Measurements from ENCODE around the gene INPP4B. TPM values are rescaled to one million over a fixed set of nuclear protein-coding genes. Genes with fewer than 3 reads are reported as not detected.

Gene INPP4B
- total and polyA plus RNA-seq, 2 donors (not counting 1 experiment from before 2014, with no cell fraction given): 19.7 to 22.2 TPM

DNA sequence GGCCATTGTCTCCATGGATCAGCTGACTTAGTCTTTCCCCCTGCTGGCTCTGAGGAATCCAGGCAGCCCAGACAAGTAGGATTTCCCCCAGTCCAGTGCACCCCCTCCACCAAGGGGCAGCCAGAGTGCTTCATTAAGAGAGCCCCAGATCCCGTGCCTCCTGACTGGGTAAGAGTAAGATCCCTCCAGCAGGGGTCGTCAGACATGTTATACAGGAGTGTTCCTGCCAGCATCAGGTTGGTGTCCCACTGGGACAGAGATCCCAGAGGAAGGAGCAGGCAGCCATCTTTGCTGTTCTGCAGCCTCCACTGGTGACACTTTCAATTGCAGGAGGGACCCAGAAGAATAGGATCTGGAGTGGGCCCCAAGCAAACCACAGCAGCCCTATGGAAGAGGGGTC lies 29.0 kb upstream of the INPP4B start:
- Histone ChIP-seq H3K27me3 (ENCODE audit: control insufficient read depth, insufficient read depth, low read length) (no peaks in the 10 kb centered on the region), H3K27ac (ENCODE audit: insufficient read depth, low read length) (no peak overlapping the region), H3K79me2 (ENCODE audit: control insufficient read depth, insufficient read depth, low read length) (no peaks in the 10 kb centered on the region), H3K4me1 (ENCODE audit: control insufficient read depth, extremely low read depth, insufficient read depth, low read length) (no peaks in the 10 kb centered on the region), H4K20me1 (ENCODE audit: control insufficient read depth, extremely low read depth, insufficient read depth, low read length) (no peaks in the 10 kb centered on the region), H3K4me2 (ENCODE audit: extremely low read depth, insufficient read depth, low read length) (no peak overlapping the region), H3K4me3 (replicated peaks in 1 of 4; ENCODE audit: control extremely low read depth in 1 of 4, insufficient read depth in 1 of 4, low read depth in 3 of 4, low read length in 4 of 4) (no peak overlapping the region), H3K9ac (ENCODE audit: insufficient read depth, low read length) (no peak overlapping the region), H3K9me3 (ENCODE audit: control insufficient read depth, insufficient read depth, low read depth, low read length) (no peaks in the 10 kb centered on the region), H3K36me3 (ENCODE audit: control insufficient read depth, insufficient read depth, low read length) (no peaks in the 10 kb centered on the region), H2AFZ (ENCODE audit: low read length) (no peak overlapping the region)
- TF ChIP-seq, protein P1, sequence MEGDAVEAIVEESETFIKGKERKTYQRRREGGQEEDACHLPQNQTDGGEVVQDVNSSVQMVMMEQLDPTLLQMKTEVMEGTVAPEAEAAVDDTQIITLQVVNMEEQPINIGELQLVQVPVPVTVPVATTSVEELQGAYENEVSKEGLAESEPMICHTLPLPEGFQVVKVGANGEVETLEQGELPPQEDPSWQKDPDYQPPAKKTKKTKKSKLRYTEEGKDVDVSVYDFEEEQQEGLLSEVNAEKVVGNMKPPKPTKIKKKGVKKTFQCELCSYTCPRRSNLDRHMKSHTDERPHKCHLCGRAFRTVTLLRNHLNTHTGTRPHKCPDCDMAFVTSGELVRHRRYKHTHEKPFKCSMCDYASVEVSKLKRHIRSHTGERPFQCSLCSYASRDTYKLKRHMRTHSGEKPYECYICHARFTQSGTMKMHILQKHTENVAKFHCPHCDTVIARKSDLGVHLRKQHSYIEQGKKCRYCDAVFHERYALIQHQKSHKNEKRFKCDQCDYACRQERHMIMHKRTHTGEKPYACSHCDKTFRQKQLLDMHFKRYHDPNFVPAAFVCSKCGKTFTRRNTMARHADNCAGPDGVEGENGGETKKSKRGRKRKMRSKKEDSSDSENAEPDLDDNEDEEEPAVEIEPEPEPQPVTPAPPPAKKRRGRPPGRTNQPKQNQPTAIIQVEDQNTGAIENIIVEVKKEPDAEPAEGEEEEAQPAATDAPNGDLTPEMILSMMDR (conservative IDR thresholded peaks at IDR 0.05 in 1 of 2, IDR thresholded peaks at IDR 0.05 in 1 of 2; ENCODE audit: low read depth in 1 of 2, low read length in 2 of 2): no peak
- TF ChIP-seq EZH2 (IDR thresholded peaks at IDR 0.05; ENCODE audit: low read length, missing control alignments): no peak
- no peak for DNase-seq (ENCODE audit: low read depth in 2 of 2)

DNA sequence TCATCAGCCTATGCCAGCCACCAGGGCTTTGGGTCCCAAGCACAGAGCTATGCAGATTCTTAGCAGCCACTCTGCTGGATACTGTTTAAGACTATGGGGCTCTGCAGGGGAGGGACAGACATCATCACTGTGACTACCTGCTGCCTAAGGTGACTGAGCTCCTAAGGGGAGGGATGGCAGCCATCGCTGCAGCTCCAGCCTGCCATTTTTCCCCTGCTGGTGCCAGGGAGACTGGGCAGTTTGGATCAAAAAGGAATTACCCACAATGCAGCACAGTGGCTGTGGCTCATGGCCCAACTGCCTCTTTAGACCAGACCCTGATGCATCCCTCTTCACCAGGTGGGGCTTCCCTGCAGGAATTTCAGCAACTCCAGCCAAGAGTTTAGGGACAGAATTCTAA lies 28.6 kb upstream of the INPP4B start:
- DNase-seq (ENCODE audit: low read depth in 2 of 2): no peak
- no peaks in the 10 kb centered on the region for H3K36me3 ChIP-seq (ENCODE audit: control insufficient read depth, insufficient read depth, low read length)
- H3K27ac ChIP-seq (ENCODE audit: insufficient read depth, low read length): no peak overlapping the region
- H3K4me2 ChIP-seq (ENCODE audit: extremely low read depth, insufficient read depth, low read length): no peak overlapping the region
- H3K9ac ChIP-seq (ENCODE audit: insufficient read depth, low read length): no peak overlapping the region
- no peaks in the 10 kb centered on the region for H3K27me3 ChIP-seq (ENCODE audit: control insufficient read depth, insufficient read depth, low read length)
- H3K4me3 ChIP-seq (replicated peaks in 1 of 4; ENCODE audit: control extremely low read depth in 1 of 4, insufficient read depth in 1 of 4, low read depth in 3 of 4, low read length in 4 of 4): no peak overlapping the region
- H3K79me2 ChIP-seq (ENCODE audit: control insufficient read depth, insufficient read depth, low read length): no peaks in the 10 kb centered on the region
- no peaks in the 10 kb centered on the region for H3K9me3 ChIP-seq (ENCODE audit: control insufficient read depth, insufficient read depth, low read depth, low read length)
- TF ChIP-seq EZH2 (IDR thresholded peaks at IDR 0.05; ENCODE audit: low read length, missing control alignments): no peak
- TF ChIP-seq, protein P1 (conservative IDR thresholded peaks at IDR 0.05 in 1 of 2, IDR thresholded peaks at IDR 0.05 in 1 of 2; ENCODE audit: low read depth in 1 of 2, low read length in 2 of 2): no peak
- H4K20me1 ChIP-seq (ENCODE audit: control insufficient read depth, extremely low read depth, insufficient read depth, low read length): no peaks in the 10 kb centered on the region
- H2AFZ ChIP-seq (ENCODE audit: low read length): no peak overlapping the region
- H3K4me1 ChIP-seq (ENCODE audit: control insufficient read depth, extremely low read depth, insufficient read depth, low read length): no peaks in the 10 kb centered on the region

DNA sequence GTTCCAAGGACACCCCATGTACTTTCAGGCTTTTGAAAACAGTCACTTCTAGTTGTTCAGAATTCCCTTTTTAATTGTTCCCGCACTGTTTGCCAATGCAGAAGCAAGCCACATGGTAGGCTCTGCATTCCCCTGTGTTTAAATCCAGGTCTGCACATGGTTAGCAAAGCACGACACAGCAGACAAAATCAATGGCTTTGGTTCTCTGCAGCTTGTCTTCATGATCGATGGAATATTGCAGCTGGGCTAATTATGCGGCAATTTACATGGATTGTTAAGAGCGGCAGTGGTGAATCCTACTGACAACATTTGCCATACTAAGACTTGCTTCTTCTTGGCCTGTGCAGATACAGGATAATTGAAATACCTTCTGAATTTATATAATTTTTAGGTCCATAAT lies 20.6 kb upstream of the INPP4B start:
- Histone ChIP-seq H3K36me3 (ENCODE audit: control insufficient read depth, insufficient read depth, low read length) (no peaks in the 10 kb centered on the region), H3K9ac (ENCODE audit: insufficient read depth, low read length) (no peak overlapping the region), H2AFZ (ENCODE audit: low read length) (no peak overlapping the region), H3K4me1 (ENCODE audit: control insufficient read depth, extremely low read depth, insufficient read depth, low read length) (no peaks in the 10 kb centered on the region), H3K79me2 (ENCODE audit: control insufficient read depth, insufficient read depth, low read length) (no peaks in the 10 kb centered on the region), H3K27ac (ENCODE audit: insufficient read depth, low read length) (no peak overlapping the region), H3K4me2 (ENCODE audit: extremely low read depth, insufficient read depth, low read length) (no peak overlapping the region), H3K9me3 (ENCODE audit: control insufficient read depth, insufficient read depth, low read depth, low read length) (no peaks in the 10 kb centered on the region), H3K27me3 (ENCODE audit: control insufficient read depth, insufficient read depth, low read length) (no peaks in the 10 kb centered on the region), H3K4me3 (replicated peaks in 1 of 4; ENCODE audit: control extremely low read depth in 1 of 4, insufficient read depth in 1 of 4, low read depth in 3 of 4, low read length in 4 of 4) (no peak overlapping the region), H4K20me1 (ENCODE audit: control insufficient read depth, extremely low read depth, insufficient read depth, low read length) (no peaks in the 10 kb centered on the region)
- no peak for DNase-seq (ENCODE audit: low read depth in 2 of 2)
- TF ChIP-seq, protein P1 (conservative IDR thresholded peaks at IDR 0.05 in 1 of 2, IDR thresholded peaks at IDR 0.05 in 1 of 2; ENCODE audit: low read depth in 1 of 2, low read length in 2 of 2): no peak
- no peak for TF ChIP-seq EZH2 (IDR thresholded peaks at IDR 0.05; ENCODE audit: low read length, missing control alignments)

Data from fibroblast of lung (primary cell).